Colonic mucosa (tissue), 4 donors: ENCODE results near the gene FRY. TPM values are rescaled to one million over a fixed set of nuclear protein-coding genes. Genes with fewer than 3 reads are reported as not detected.

Source experiments
- DNase-seq: peaks from one replicate; pipeline ENCODE4 v3.0.0-alpha.2; 2020
- H3K27ac ChIP-seq: fragments of 200-600 bp; one replicate; pipeline ENCODE4 v1.8.0; 2021
- H3K27me3 ChIP-seq: fragments of 200-600 bp; one replicate; pipeline ENCODE4 v1.8.0; 2021
- H3K36me3 ChIP-seq: fragments of 200-600 bp; one replicate; pipeline ENCODE4 v1.8.0; 2021
- H3K4me1 ChIP-seq: fragments of 200-600 bp; one replicate; pipeline ENCODE4 v1.8.0; 2021; ENCODE audit warnings: mild to moderate bottlenecking
- H3K4me3 ChIP-seq: fragments of 200-600 bp; one replicate; pipeline ENCODE4 v1.8.0; 2021
- H3K9ac ChIP-seq, 2 donors: one replicate each; pipeline ENCODE4 v1.7.0; 2013; ENCODE audit warnings: control low read depth in 2 of 2, low read depth in 2 of 2, low read length in 2 of 2
- H3K9me3 ChIP-seq: fragments of 200-600 bp; one replicate; pipeline ENCODE4 v1.8.0; 2021
- CTCF ChIP-seq: fragments of 200-600 bp; IDR thresholded peaks from one replicate; pipeline ENCODE4 v1.8.0; 2022; ENCODE audit warnings: antibody characterized with exemption, mild to moderate bottlenecking
- intact Hi-C: fragments of 100-400 bp; cut with DNase I; formaldehyde crosslinking; loops from one replicate; pipeline ENCODE4 v1.14.1; 2022
- total RNA-seq, 2 donors: library from RNA; stranded (reverse); fragmentation: NEBNext Ultra II Directional in 1 of 2; extraction: Animal tissue kit (Norgen Biotek cat#: 25700) in 1 of 2; gene quantifications; one replicate each; pipeline ENCODE4 v1.2.1, GENCODE V29; 2021
- donor health status: healthy.
- donor health status: DM: no; HTN: no; CAD: no.
- donor health status: DM: no; HTN: no; CAD: no.

FRY gene
- total RNA-seq, 2 donors from 2014 or later: 7.0 to 19.9 TPM

GRCh38 chr13:32029684-32030083 lies 1.9 kb upstream of the FRY start:
- H3K9ac ChIP-seq: no peak overlapping the region
- no peak overlapping the region for H3K4me3 ChIP-seq
- H3K9me3 ChIP-seq: no peaks in the 10 kb centered on the region
- intact Hi-C loops: no loop called here
- TF ChIP-seq CTCF: no peak
- H3K4me1 ChIP-seq: no peaks in the 10 kb centered on the region
- no peaks in the 10 kb centered on the region for H3K36me3 ChIP-seq
- no peak for DNase-seq
- H3K27me3 ChIP-seq: no peaks in the 10 kb centered on the region
- no peak overlapping the region for H3K27ac ChIP-seq

GRCh38 chr13:32031815-32032370 lies 319 bp downstream of the FRY start:
- Histone ChIP-seq H3K9me3 (no peaks in the 10 kb centered on the region), H3K9ac (no peak overlapping the region), H3K36me3 (no peaks in the 10 kb centered on the region), H3K4me3 (peak overlapping the region; percentile 76), H3K4me1 (no peaks in the 10 kb centered on the region), H3K27ac (peak overlapping the region; percentile 52), H3K27me3 (no peaks in the 10 kb centered on the region)
- TF ChIP-seq CTCF: no peak
- intact Hi-C loops: no loop called here
- no peak for DNase-seq

- no peaks in the 10 kb centered on the region for H3K36me3 ChIP-seq
- DNase-seq: no peak
- intact Hi-C loops: no loop called here
- no peaks in the 10 kb centered on the region for H3K27me3 ChIP-seq
- no peaks in the 10 kb centered on the region for H3K9me3 ChIP-seq
- H3K27ac ChIP-seq: no peak overlapping the region
- H3K4me3 ChIP-seq: no peak overlapping the region
- H3K4me1 ChIP-seq: no peaks in the 10 kb centered on the region
- H3K9ac ChIP-seq: no peak overlapping the region
- TF ChIP-seq CTCF: no peak
Observed at GRCh38 chr13:32032759-32033158, 1.2 kb downstream of the FRY start.

GRCh38 chr13:32033744-32034143 lies 2.2 kb downstream of the FRY start:
- TF ChIP-seq CTCF: no peak
- intact Hi-C loops: no loop called here
- H3K4me3 ChIP-seq: no peak overlapping the region
- H3K36me3 ChIP-seq: no peaks in the 10 kb centered on the region
- DNase-seq: no peak
- no peaks in the 10 kb centered on the region for H3K9me3 ChIP-seq
- H3K4me1 ChIP-seq: no peaks in the 10 kb centered on the region
- no peaks in the 10 kb centered on the region for H3K27me3 ChIP-seq
- no peak overlapping the region for H3K27ac ChIP-seq
- no peak overlapping the region for H3K9ac ChIP-seq

GRCh38 chr13:32035716-32036115 lies 4.1 kb downstream of the FRY start:
- no peak for DNase-seq
- Histone ChIP-seq H3K36me3 (no peaks in the 10 kb centered on the region), H3K4me3 (no peak overlapping the region), H3K9ac (no peak overlapping the region), H3K27me3 (no peaks in the 10 kb centered on the region), H3K4me1 (no peaks in the 10 kb centered on the region), H3K9me3 (no peaks in the 10 kb centered on the region), H3K27ac (peak overlapping the region; percentile 0)
- no peak for TF ChIP-seq CTCF
- intact Hi-C loops: no loop called here
